B cell (primary cell): ENCODE measurements around the gene PLEKHH3. TPM values are rescaled to one million over a fixed set of nuclear protein-coding genes. Genes with fewer than 3 reads are reported as not detected.

Source experiments
- ATAC-seq: fragments of 200-7000 bp; cut with Tn5 transposase; one replicate; pipeline ENCODE4 v1.10.0; 2021; ENCODE audit warnings: low read depth, mild to moderate bottlenecking, moderate number of reproducible peaks, moderate library complexity
- CTCF ChIA-PET: fragments of 350-600 bp; sonication (Branson Sonifier 250); formaldehyde crosslinking; loops from one replicate; lab custom pipeline; 2021; ENCODE audit warnings: antibody characterized with exemption, inconsistent platforms; lab: Charles Lee
- POLR2A ChIA-PET: fragments of 350-600 bp; sonication (Branson Sonifier 250); formaldehyde crosslinking; loops from one replicate; lab custom pipeline; 2021; ENCODE audit warnings: antibody characterized with exemption; lab: Charles Lee
- DNase-seq: peaks from one replicate; pipeline ENCODE4 v3.0.0; 2013
- H2AFZ ChIP-seq: 2 replicates; pipeline ENCODE4 v1.6.1; 2012; ENCODE audit warnings: mild to moderate bottlenecking, low read depth, low read length; ENCODE audit not compliant: insufficient read depth, poor library complexity, severe bottlenecking
- H3K27ac ChIP-seq, 2 donors: 1 replicate in 1 of 2; 2 replicates in 1 of 2; pipeline ENCODE4 v1.5.1; 2012 to 2013; ENCODE audit warnings: low read length in 2 of 2, mild to moderate bottlenecking in 2 of 2, moderate library complexity in 1 of 2
- H3K27me3 ChIP-seq, 4 experiments: fragments of 200-600 bp in 1 of 4; sonication (generic) in 1 of 4; replicated peaks in 1 of 4; 1 replicate in 2 of 4; 2 replicates in 2 of 4; pipeline versions ENCODE4 v1.6.1 to v1.7.0; 2013 to 2016; ENCODE audit warnings: low read length in 3 of 4, mild to moderate bottlenecking in 2 of 4, mixed read lengths in 1 of 4, moderate library complexity in 1 of 4; ENCODE audit not compliant: insufficient read depth in 4 of 4, control insufficient read depth in 3 of 4; ENCODE audit errors: control extremely low read depth in 1 of 4
- H3K36me3 ChIP-seq, 2 experiments: replicated peaks in 1 of 2; 1 replicate in 1 of 2; 2 replicates in 1 of 2; pipeline versions ENCODE4 v1.6.1 to v1.7.1; 2013; ENCODE audit warnings: low read length in 1 of 2; ENCODE audit not compliant: insufficient read depth in 2 of 2, control insufficient read depth in 1 of 2; ENCODE audit errors: control extremely low read depth in 1 of 2, extremely low read depth in 1 of 2
- H3K4me1 ChIP-seq, 2 donors: fragments of 200-600 bp in 1 of 2; sonication (generic) in 1 of 2; 1 replicate in 1 of 2; 2 replicates in 1 of 2; pipeline versions ENCODE4 v1.5.1 to v1.6.1; 2013 to 2017; ENCODE audit warnings: low read length in 2 of 2; ENCODE audit not compliant: control insufficient read depth in 2 of 2, insufficient read depth in 2 of 2
- H3K4me2 ChIP-seq: replicated peaks from 2 replicates; pipeline ENCODE3; 2012; ENCODE audit warnings: mild to moderate bottlenecking, low read depth, low read length; ENCODE audit not compliant: poor library complexity, severe bottlenecking
- H3K4me3 ChIP-seq, 5 experiments: fragments of 200-600 bp in 1 of 5; sonication (generic) in 1 of 5; 1 replicate in 3 of 5; 2 replicates in 2 of 5; pipeline versions ENCODE4 v1.5.1 to v1.7.0; 2011 to 2016; ENCODE audit warnings: low read length in 4 of 5, mild to moderate bottlenecking in 4 of 5, low read depth in 2 of 5, control low read depth in 1 of 5, moderate library complexity in 1 of 5; ENCODE audit not compliant: insufficient read depth in 1 of 5; ENCODE audit errors: control extremely low read depth in 1 of 5, extremely low read depth in 1 of 5
- H3K79me2 ChIP-seq: fragments of 200-600 bp; sonication (generic); one replicate; pipeline ENCODE4 v1.6.0; 2016; ENCODE audit warnings: low read length; ENCODE audit not compliant: control insufficient read depth, insufficient read depth
- H3K9ac ChIP-seq: fragments of 200-600 bp; sonication (generic); 2 replicates; pipeline ENCODE4 v1.6.1; 2017; ENCODE audit warnings: mild to moderate bottlenecking, low read length, moderate library complexity
- H3K9me3 ChIP-seq, 3 donors: one replicate each; pipeline versions ENCODE4 v1.6.1 to v1.7.1; 2013; ENCODE audit warnings: low read length in 2 of 3; ENCODE audit not compliant: control insufficient read depth in 2 of 3, insufficient read depth in 1 of 3; ENCODE audit errors: control extremely low read depth in 1 of 3
- H4K20me1 ChIP-seq: 2 replicates; pipeline ENCODE4 v1.6.0; 2012; ENCODE audit warnings: mild to moderate bottlenecking, low read length; ENCODE audit not compliant: insufficient read depth, control insufficient read depth, poor library complexity, severe bottlenecking
- H3K27ac Mint-ChIP-seq: one replicate; pipeline ENCODE4 v1.8.0; 2021; ENCODE audit warnings: mixed read lengths
- H3K27me3 Mint-ChIP-seq: one replicate; pipeline ENCODE4 v1.8.0; 2021; ENCODE audit warnings: mixed read lengths
- H3K4me1 Mint-ChIP-seq: one replicate; pipeline ENCODE4 v1.8.0; 2021; ENCODE audit warnings: mixed read lengths
- H3K4me3 Mint-ChIP-seq: one replicate; pipeline ENCODE4 v1.8.0; 2021; ENCODE audit warnings: mixed read lengths
- H3K9me3 Mint-ChIP-seq: one replicate; pipeline ENCODE4 v1.8.0; 2022; ENCODE audit warnings: mixed read lengths; ENCODE audit not compliant: insufficient read depth
- CTCF ChIP-seq: fragments of 200-600 bp; IDR thresholded peaks from one replicate; pipeline ENCODE4 v1.8.0; 2022; ENCODE audit warnings: antibody characterized with exemption, mild to moderate bottlenecking
- EZH2 ChIP-seq: IDR thresholded peaks from 2 replicates; pipeline ENCODE4 v1.6.1; 2012; ENCODE audit warnings: borderline replicate concordance, low read depth, mild to moderate bottlenecking, moderate library complexity, low read length; ENCODE audit not compliant: insufficient read depth, poor library complexity, severe bottlenecking
- whole genome bisulfite sequencing: methylation state at CpG from one replicate; pipeline ENCODE4 v1.1.5; 2013; ENCODE audit warnings: missing lambda C conversion rate; ENCODE audit not compliant: insufficient coverage; 5-methylcytosine and 5-hydroxymethylcytosine counted together
- intact Hi-C: fragments of 100-400 bp; cut with micrococcal nuclease; formaldehyde crosslinking; loops from one replicate; pipeline ENCODE4 v1.10.0; 2022
- polyA plus RNA-seq: library from polyadenylated mRNA; depleted of rRNA; stranded (reverse); fragments of >200 nt; gene quantifications from 2 replicates; pipeline ENCODE4 v1.2.3, GENCODE V29; 2012
- total RNA-seq, 2 donors: library from RNA; stranded (reverse); fragments of 120-200 nt in 1 of 2; gene quantifications; 1 replicate in 1 of 2; 2 replicates in 1 of 2; pipeline versions ENCODE4 v1.2.3 to v1.2.4, GENCODE V29; 2013 to 2022

The PLEKHH3 gene
- total and polyA plus RNA-seq, 2 donors (not counting 1 experiment from before 2014, with no cell fraction given), result 0.44 to 0.67 TPM

GRCh38 chr17:42691021-42691545 lies 14.3 kb upstream of the PLEKHH3 start:
- no peaks in the 10 kb centered on the region for H3K4me1 ChIP-seq
- no peaks in the 10 kb centered on the region for H3K9me3 ChIP-seq
- H3K27ac ChIP-seq, result no peak overlapping the region
- TF ChIP-seq EZH2, result no peak
- no peak for TF ChIP-seq CTCF
- Mint-ChIP-seq H3K27me3 (no peaks in the 10 kb centered on the region), H3K4me3 (no peak overlapping the region), H3K4me1 (no peaks in the 10 kb centered on the region), H3K9me3 (no peaks in the 10 kb centered on the region), H3K27ac (no peak overlapping the region)
- no peaks in the 10 kb centered on the region for H3K27me3 ChIP-seq
- no peak for ATAC-seq
- no peak overlapping the region for H3K9ac ChIP-seq
- no peak for DNase-seq
- WGBS, result 96% methylated on average over 12 of the region's 12 CpGs
- H3K36me3 ChIP-seq, result no peaks in the 10 kb centered on the region
- ChIA-PET POLR2A (no interaction called here), CTCF (interaction anchor here (1.2 kb wide), 1 partner anchor 11 kb away, joined by 3 read pairs; no protein-coding TSS in a partner anchor)
- H2AFZ ChIP-seq, result no peak overlapping the region
- no peak overlapping the region for H3K4me3 ChIP-seq
- H3K4me2 ChIP-seq, result no peak overlapping the region
- intact Hi-C loops, result no loop called here
- H3K79me2 ChIP-seq, result no peaks in the 10 kb centered on the region
- no peaks in the 10 kb centered on the region for H4K20me1 ChIP-seq

- CTCF ChIA-PET, result interaction anchor here (1.2 kb wide), 1 partner anchor 11 kb away, joined by 3 read pairs; no protein-coding TSS in a partner anchor
- POLR2A ChIA-PET, result no interaction called here
- Mint-ChIP-seq H3K27ac (no peak overlapping the region), H3K4me1 (no peaks in the 10 kb centered on the region), H3K4me3 (no peak overlapping the region), H3K27me3 (no peaks in the 10 kb centered on the region), H3K9me3 (no peaks in the 10 kb centered on the region)
- Histone ChIP-seq H4K20me1 (no peaks in the 10 kb centered on the region), H3K9me3 (no peaks in the 10 kb centered on the region), H3K4me3 (no peak overlapping the region), H3K27me3 (no peaks in the 10 kb centered on the region), H3K27ac (no peak overlapping the region), H3K4me1 (no peaks in the 10 kb centered on the region), H3K9ac (no peak overlapping the region), H2AFZ (no peak overlapping the region), H3K4me2 (no peak overlapping the region), H3K79me2 (no peaks in the 10 kb centered on the region), H3K36me3 (no peaks in the 10 kb centered on the region)
- 89% methylated on average over 10 of the region's 10 CpGs for WGBS
- DNase-seq (no peak), ATAC-seq (no peak)
- TF ChIP-seq EZH2 (no peak), CTCF (no peak)
- intact Hi-C loops, result no loop called here
These were observed 13.8 kb upstream of the PLEKHH3 start for GRCh38 chr17:42690596-42690995.
